ENCODE data around the gene ARHGAP26.
A peak's percentile ranks its signal among the peaks of the same experiment; 100 is the strongest.

Gene ARHGAP26

DNA sequence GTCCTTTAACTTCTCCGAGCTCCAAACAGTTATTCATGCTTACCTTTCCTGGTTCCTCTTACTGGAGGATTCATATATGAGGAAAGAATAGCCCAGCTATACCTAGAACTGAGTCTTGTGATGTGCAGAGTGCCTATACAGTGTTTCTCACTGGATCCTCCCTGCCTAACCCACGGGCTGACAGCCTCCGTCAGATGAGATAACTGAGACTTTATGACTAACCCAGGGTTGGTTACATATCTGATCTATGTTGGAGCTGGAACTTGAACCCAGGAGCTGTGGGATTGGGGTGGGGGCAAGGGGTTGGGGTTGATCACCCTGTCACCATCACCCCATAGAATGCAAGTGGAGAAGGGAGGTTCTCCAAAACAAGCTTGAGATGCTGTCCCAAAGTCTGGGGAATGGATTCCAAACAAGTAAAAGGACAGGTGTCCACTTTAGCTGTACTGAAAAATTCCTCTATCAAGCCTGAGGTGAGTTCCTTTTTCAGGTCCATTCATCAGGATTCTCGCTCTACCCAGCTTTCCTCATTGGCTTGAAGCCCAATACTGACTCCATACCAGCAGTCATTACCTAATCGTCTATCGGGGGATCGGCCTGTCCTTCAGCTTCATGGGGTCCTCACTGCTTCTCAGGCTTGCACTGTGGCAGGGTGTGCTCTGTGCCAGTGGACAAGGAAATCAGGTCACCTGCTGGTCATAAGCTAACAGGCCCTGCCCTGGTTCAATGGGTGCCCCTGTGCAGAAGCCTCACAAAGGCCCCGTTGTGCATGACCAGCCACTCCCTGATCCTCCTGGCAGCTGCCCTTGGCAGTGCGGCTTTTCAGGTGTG, 100.6 kb downstream of the ARHGAP26 start:
- peaks cover 25% of the 10 kb centered on the region for H3K4me1 ChIP-seq (ENCODE audit: control insufficient read depth, insufficient read depth, low read depth, low read length)
- H3K9ac ChIP-seq (ENCODE audit: low read length), result no peak overlapping the region
- no peak overlapping the region for H3K14ac ChIP-seq (ENCODE audit: low read length in 2 of 2)
- H3K27me3 ChIP-seq (ENCODE audit: control insufficient read depth in 1 of 2, insufficient read depth in 1 of 2, low read length in 2 of 2), result no peaks in the 10 kb centered on the region
- no peak overlapping the region for H2BK12ac ChIP-seq (ENCODE audit: low read length in 2 of 2)
- H2AK5ac ChIP-seq (ENCODE audit: low read length, severe bottlenecking), result no peak overlapping the region
- peak overlapping the region; percentile 43 for H4K8ac ChIP-seq (ENCODE audit: low read length)
- H2BK5ac ChIP-seq (ENCODE audit: low read depth, low read length, poor library complexity, severe bottlenecking), result no peak overlapping the region
- H3K23ac ChIP-seq (ENCODE audit: low read length in 2 of 2), result no peak overlapping the region
- H3K18ac ChIP-seq (ENCODE audit: low read depth in 1 of 2, low read length in 2 of 2), result no peak overlapping the region
- no peak overlapping the region for H3K4me3 ChIP-seq (ENCODE audit: insufficient read depth in 1 of 2, low read depth in 1 of 2, low read length in 2 of 2)
- no peaks in the 10 kb centered on the region for H3K9me3 ChIP-seq (ENCODE audit: control insufficient read depth, low read length)
- 88% methylated on average over 9 of the region's 9 CpGs for WGBS
- DNase-seq, result no peak
- no peak overlapping the region for H2BK15ac ChIP-seq (ENCODE audit: low read depth, poor library complexity, severe bottlenecking)
- H4K91ac ChIP-seq (ENCODE audit: low read length), result no peak overlapping the region
- no peak overlapping the region for H2BK120ac ChIP-seq (ENCODE audit: low read depth, low read length)
- H3K36me3 ChIP-seq (ENCODE audit: control insufficient read depth in 1 of 2, insufficient read depth in 2 of 2, low read depth in 1 of 2, low read length in 2 of 2), result no peaks in the 10 kb centered on the region
- peaks cover 20% of the 10 kb centered on the region for H3K79me1 ChIP-seq (replicated peaks; ENCODE audit: low read length, poor library complexity, severe bottlenecking)
- H3K4ac ChIP-seq (ENCODE audit: low read depth in 1 of 2, low read length in 2 of 2), result no peak overlapping the region
- H2AFZ ChIP-seq (ENCODE audit: low read depth, low read length), result no peak overlapping the region
- H3K4me2 ChIP-seq (ENCODE audit: low read length, poor library complexity, severe bottlenecking), result no peak overlapping the region
- peak overlapping the region; percentile 8 for H3K27ac ChIP-seq (ENCODE audit: low read length, poor library complexity, severe bottlenecking)

DNA sequence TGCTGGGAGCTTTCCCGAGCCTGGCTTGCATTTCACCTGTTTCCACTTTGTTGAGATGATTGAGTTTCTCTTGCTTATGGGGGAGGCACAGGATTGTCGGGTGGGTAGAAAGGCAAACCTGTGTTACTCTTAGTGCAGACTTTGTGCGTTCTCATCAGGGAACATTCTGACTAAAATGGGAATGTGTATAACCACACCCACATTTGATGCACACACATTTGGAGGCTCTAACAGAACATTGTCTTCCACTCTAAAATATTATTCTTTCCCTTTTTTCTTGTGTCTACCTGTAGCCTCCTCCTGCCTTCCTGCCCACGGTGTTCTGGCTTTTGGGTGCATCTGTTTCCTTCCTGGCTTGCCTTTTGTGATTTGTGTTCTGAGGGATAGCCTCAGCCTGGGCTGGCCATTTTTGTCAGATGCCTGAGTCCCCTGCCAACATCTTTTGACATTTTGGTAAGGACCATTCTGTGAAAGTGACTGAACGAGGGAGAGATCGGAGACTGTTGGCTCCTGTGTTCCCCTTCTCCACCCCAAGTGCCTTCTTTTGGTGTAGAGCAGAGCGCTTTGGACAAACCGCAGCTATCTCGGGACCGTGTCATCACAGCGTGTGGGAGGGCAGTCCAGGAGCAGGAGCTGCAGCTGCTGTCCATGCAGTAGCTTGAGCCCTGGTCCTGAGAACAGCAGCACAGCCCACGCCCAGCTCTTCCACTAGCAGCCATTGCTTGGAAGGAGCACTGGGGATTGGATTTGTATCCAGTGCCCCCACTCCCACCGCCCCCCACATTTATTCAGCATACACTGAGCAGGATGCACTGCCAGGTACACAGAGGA, 101.4 kb downstream of the ARHGAP26 start:
- no peaks in the 10 kb centered on the region for H3K9me3 ChIP-seq (ENCODE audit: control insufficient read depth, low read length)
- no peak overlapping the region for H4K91ac ChIP-seq (ENCODE audit: low read length)
- no peaks in the 10 kb centered on the region for H3K36me3 ChIP-seq (ENCODE audit: control insufficient read depth in 1 of 2, insufficient read depth in 2 of 2, low read depth in 1 of 2, low read length in 2 of 2)
- H3K4me1 ChIP-seq (ENCODE audit: control insufficient read depth, insufficient read depth, low read depth, low read length), result peaks cover 25% of the 10 kb centered on the region
- peak overlapping the region; percentile 89 for H2AK5ac ChIP-seq (ENCODE audit: low read length, severe bottlenecking)
- no peak overlapping the region for H3K4me3 ChIP-seq (ENCODE audit: insufficient read depth in 1 of 2, low read depth in 1 of 2, low read length in 2 of 2)
- H3K4me2 ChIP-seq (ENCODE audit: low read length, poor library complexity, severe bottlenecking), result no peak overlapping the region
- 89% methylated on average over 13 of the region's 13 CpGs for WGBS
- peak overlapping the region; percentile 25 for H3K9ac ChIP-seq (ENCODE audit: low read length)
- DNase-seq, result no peak
- no peak overlapping the region for H2BK15ac ChIP-seq (ENCODE audit: low read depth, poor library complexity, severe bottlenecking)
- H2BK12ac ChIP-seq (ENCODE audit: low read length in 2 of 2), result no peak overlapping the region
- H3K79me1 ChIP-seq (replicated peaks; ENCODE audit: low read length, poor library complexity, severe bottlenecking), result peaks cover 20% of the 10 kb centered on the region
- no peak overlapping the region for H2BK120ac ChIP-seq (ENCODE audit: low read depth, low read length)
- no peak overlapping the region for H3K14ac ChIP-seq (ENCODE audit: low read length in 2 of 2)
- no peak overlapping the region for H4K8ac ChIP-seq (ENCODE audit: low read length)
- H2AFZ ChIP-seq (ENCODE audit: low read depth, low read length), result no peak overlapping the region
- H2BK5ac ChIP-seq (ENCODE audit: low read depth, low read length, poor library complexity, severe bottlenecking), result no peak overlapping the region
- H3K27me3 ChIP-seq (ENCODE audit: control insufficient read depth in 1 of 2, insufficient read depth in 1 of 2, low read length in 2 of 2), result no peaks in the 10 kb centered on the region
- H3K27ac ChIP-seq (ENCODE audit: low read length, poor library complexity, severe bottlenecking), result no peak overlapping the region
- no peak overlapping the region for H3K4ac ChIP-seq (ENCODE audit: low read depth in 1 of 2, low read length in 2 of 2)
- no peak overlapping the region for H3K23ac ChIP-seq (ENCODE audit: low read length in 2 of 2)
- no peak overlapping the region for H3K18ac ChIP-seq (ENCODE audit: low read depth in 1 of 2, low read length in 2 of 2)

DNA sequence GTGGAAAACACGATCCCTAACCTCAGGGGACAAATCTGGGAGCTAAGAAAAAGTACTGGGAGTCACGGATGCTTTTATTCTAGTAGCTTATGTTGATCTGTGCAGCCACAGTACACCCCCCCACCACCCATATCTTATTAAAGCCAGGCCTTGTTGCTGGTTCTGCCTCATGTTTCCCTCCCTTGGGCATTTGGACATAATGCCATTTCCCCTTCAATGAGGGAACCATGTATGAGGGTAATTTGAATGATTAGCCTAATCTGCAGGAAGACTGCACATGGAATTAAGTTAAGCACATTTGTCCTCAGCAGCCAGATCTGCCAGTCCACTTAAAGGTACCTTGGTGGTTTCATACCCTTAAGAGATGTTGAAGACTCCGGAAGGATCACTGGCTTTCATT, 102.0 kb downstream of the ARHGAP26 start:
- Histone ChIP-seq H2BK5ac (ENCODE audit: low read depth, low read length, poor library complexity, severe bottlenecking) (no peak overlapping the region), H3K14ac (ENCODE audit: low read length in 2 of 2) (no peak overlapping the region), H4K91ac (ENCODE audit: low read length) (no peak overlapping the region), H2BK15ac (ENCODE audit: low read depth, poor library complexity, severe bottlenecking) (no peak overlapping the region), H3K36me3 (ENCODE audit: control insufficient read depth in 1 of 2, insufficient read depth in 2 of 2, low read depth in 1 of 2, low read length in 2 of 2) (no peaks in the 10 kb centered on the region), H3K4me3 (ENCODE audit: insufficient read depth in 1 of 2, low read depth in 1 of 2, low read length in 2 of 2) (no peak overlapping the region), H3K23ac (ENCODE audit: low read length in 2 of 2) (no peak overlapping the region), H2BK120ac (ENCODE audit: low read depth, low read length) (no peak overlapping the region), H4K8ac (ENCODE audit: low read length) (no peak overlapping the region), H3K27me3 (ENCODE audit: control insufficient read depth in 1 of 2, insufficient read depth in 1 of 2, low read length in 2 of 2) (no peaks in the 10 kb centered on the region), H3K9ac (ENCODE audit: low read length) (no peak overlapping the region), H3K9me3 (ENCODE audit: control insufficient read depth, low read length) (no peaks in the 10 kb centered on the region), H3K4ac (ENCODE audit: low read depth in 1 of 2, low read length in 2 of 2) (no peak overlapping the region), H2AK5ac (ENCODE audit: low read length, severe bottlenecking) (no peak overlapping the region), H3K18ac (ENCODE audit: low read depth in 1 of 2, low read length in 2 of 2) (no peak overlapping the region), H2AFZ (ENCODE audit: low read depth, low read length) (no peak overlapping the region), H3K4me2 (ENCODE audit: low read length, poor library complexity, severe bottlenecking) (no peak overlapping the region), H3K27ac (ENCODE audit: low read length, poor library complexity, severe bottlenecking) (no peak overlapping the region), H3K4me1 (ENCODE audit: control insufficient read depth, insufficient read depth, low read depth, low read length) (peaks cover 21% of the 10 kb centered on the region), H2BK12ac (ENCODE audit: low read length in 2 of 2) (no peak overlapping the region), H3K79me1 (replicated peaks; ENCODE audit: low read length, poor library complexity, severe bottlenecking) (peaks cover 20% of the 10 kb centered on the region)
- 83% methylated on average over 2 of the region's 3 CpGs for WGBS
- DNase-seq, result no peak

GRCh38 chr5:142872795-142873194, 102.6 kb downstream of the ARHGAP26 start:
- H3K4ac ChIP-seq (ENCODE audit: low read depth in 1 of 2, low read length in 2 of 2), result no peak overlapping the region
- H3K14ac ChIP-seq (ENCODE audit: low read length in 2 of 2), result no peak overlapping the region
- no peak overlapping the region for H3K4me2 ChIP-seq (ENCODE audit: low read length, poor library complexity, severe bottlenecking)
- H3K4me3 ChIP-seq (ENCODE audit: insufficient read depth in 1 of 2, low read depth in 1 of 2, low read length in 2 of 2), result no peak overlapping the region
- peaks cover 21% of the 10 kb centered on the region for H3K4me1 ChIP-seq (ENCODE audit: control insufficient read depth, insufficient read depth, low read depth, low read length)
- no peaks in the 10 kb centered on the region for H3K27me3 ChIP-seq (ENCODE audit: control insufficient read depth in 1 of 2, insufficient read depth in 1 of 2, low read length in 2 of 2)
- H2AK5ac ChIP-seq (ENCODE audit: low read length, severe bottlenecking), result no peak overlapping the region
- no peak overlapping the region for H4K8ac ChIP-seq (ENCODE audit: low read length)
- H2BK12ac ChIP-seq (ENCODE audit: low read length in 2 of 2), result no peak overlapping the region
- no CpG with 5 or more reads among the region's 3 CpGs for WGBS
- no peak overlapping the region for H2BK5ac ChIP-seq (ENCODE audit: low read depth, low read length, poor library complexity, severe bottlenecking)
- no peak overlapping the region for H3K18ac ChIP-seq (ENCODE audit: low read depth in 1 of 2, low read length in 2 of 2)
- no peak overlapping the region for H2AFZ ChIP-seq (ENCODE audit: low read depth, low read length)
- H3K9ac ChIP-seq (ENCODE audit: low read length), result no peak overlapping the region
- H3K27ac ChIP-seq (ENCODE audit: low read length, poor library complexity, severe bottlenecking), result no peak overlapping the region
- peak; percentile 36 for DNase-seq
- H4K91ac ChIP-seq (ENCODE audit: low read length), result no peak overlapping the region
- H3K36me3 ChIP-seq (ENCODE audit: control insufficient read depth in 1 of 2, insufficient read depth in 2 of 2, low read depth in 1 of 2, low read length in 2 of 2), result no peaks in the 10 kb centered on the region
- H3K9me3 ChIP-seq (ENCODE audit: control insufficient read depth, low read length), result no peaks in the 10 kb centered on the region
- H2BK15ac ChIP-seq (ENCODE audit: low read depth, poor library complexity, severe bottlenecking), result no peak overlapping the region
- no peak overlapping the region for H2BK120ac ChIP-seq (ENCODE audit: low read depth, low read length)
- peaks cover 20% of the 10 kb centered on the region for H3K79me1 ChIP-seq (replicated peaks; ENCODE audit: low read length, poor library complexity, severe bottlenecking)
- no peak overlapping the region for H3K23ac ChIP-seq (ENCODE audit: low read length in 2 of 2)
